ENCODE measurements around the gene XG. TPM values are rescaled to one million over a fixed set of nuclear protein-coding genes. Genes with fewer than 3 reads are reported as not detected.
A peak's percentile ranks its signal among the peaks of the same experiment; 100 is the strongest.
"Not testable (repeated sequence)": the region's sequence is repeated elsewhere in the genome, so short reads cannot be mapped to it uniquely, and the experiment has no call there.

Gene XG
- total RNA-seq, 1 donor from 2014 or later, result 1.2 TPM

GRCh38 chrX:2740672-2741071 lies 11.2 kb upstream of the XG start:
- H3K27me3 Mint-ChIP-seq (ENCODE audit: low read depth), result no peaks in the 10 kb centered on the region
- peaks cover 50% of the 10 kb centered on the region for H3K36me3 Mint-ChIP-seq
- no peaks in the 10 kb centered on the region for H3K9me3 Mint-ChIP-seq
- no peak for DNase-seq (ENCODE audit: low spot score in 2 of 2, unreplicated experiment in 2 of 2)
- no peak overlapping the region for H3K4me3 Mint-ChIP-seq
- H3K27ac Mint-ChIP-seq, result no peak overlapping the region
- TF ChIP-seq CTCF (IDR thresholded peaks at IDR 0.05; ENCODE audit: unreplicated experiment), result no peak
- no peaks in the 10 kb centered on the region for H3K4me1 Mint-ChIP-seq

DNA sequence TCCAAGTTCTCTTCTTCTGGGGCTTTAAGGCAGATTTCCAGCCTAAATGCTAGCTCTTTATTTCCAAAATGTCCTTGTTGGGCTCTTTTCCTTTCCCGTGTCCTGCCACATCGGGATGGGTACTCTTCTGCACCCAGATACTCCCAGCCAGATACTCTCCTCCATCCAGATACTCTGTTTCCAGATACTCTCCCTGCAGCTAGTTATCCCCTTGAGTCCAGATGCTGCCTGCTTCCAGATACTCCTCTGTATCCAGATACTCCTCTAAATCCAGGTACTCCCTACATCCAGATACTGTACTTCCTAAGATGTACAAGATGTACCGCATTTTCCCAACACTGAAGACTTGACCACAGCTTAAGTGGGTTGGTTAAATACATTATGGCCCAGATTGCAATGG lies 10.5 kb upstream of the XG start:
- no peaks in the 10 kb centered on the region for H3K4me1 Mint-ChIP-seq
- H3K27me3 Mint-ChIP-seq (ENCODE audit: low read depth), result no peaks in the 10 kb centered on the region
- peaks cover 45% of the 10 kb centered on the region for H3K36me3 Mint-ChIP-seq
- DNase-seq (ENCODE audit: low spot score in 2 of 2, unreplicated experiment in 2 of 2), result no peak
- H3K4me3 Mint-ChIP-seq, result no peak overlapping the region
- TF ChIP-seq CTCF (IDR thresholded peaks at IDR 0.05; ENCODE audit: unreplicated experiment), result no peak
- no peaks in the 10 kb centered on the region for H3K9me3 Mint-ChIP-seq
- H3K27ac Mint-ChIP-seq, result no peak overlapping the region

- H3K27me3 Mint-ChIP-seq (ENCODE audit: low read depth); DNase-seq (ENCODE audit: low spot score in 2 of 2, unreplicated experiment in 2 of 2); H3K27ac Mint-ChIP-seq; H3K4me3 Mint-ChIP-seq; H3K9me3 Mint-ChIP-seq; H3K4me1 Mint-ChIP-seq: not testable (repeated sequence)
- H3K36me3 Mint-ChIP-seq, result peaks cover 22% of the 10 kb centered on the region
Measured at GRCh38 chrX:2746250-2746649, 5.6 kb upstream of the XG start.

DNA sequence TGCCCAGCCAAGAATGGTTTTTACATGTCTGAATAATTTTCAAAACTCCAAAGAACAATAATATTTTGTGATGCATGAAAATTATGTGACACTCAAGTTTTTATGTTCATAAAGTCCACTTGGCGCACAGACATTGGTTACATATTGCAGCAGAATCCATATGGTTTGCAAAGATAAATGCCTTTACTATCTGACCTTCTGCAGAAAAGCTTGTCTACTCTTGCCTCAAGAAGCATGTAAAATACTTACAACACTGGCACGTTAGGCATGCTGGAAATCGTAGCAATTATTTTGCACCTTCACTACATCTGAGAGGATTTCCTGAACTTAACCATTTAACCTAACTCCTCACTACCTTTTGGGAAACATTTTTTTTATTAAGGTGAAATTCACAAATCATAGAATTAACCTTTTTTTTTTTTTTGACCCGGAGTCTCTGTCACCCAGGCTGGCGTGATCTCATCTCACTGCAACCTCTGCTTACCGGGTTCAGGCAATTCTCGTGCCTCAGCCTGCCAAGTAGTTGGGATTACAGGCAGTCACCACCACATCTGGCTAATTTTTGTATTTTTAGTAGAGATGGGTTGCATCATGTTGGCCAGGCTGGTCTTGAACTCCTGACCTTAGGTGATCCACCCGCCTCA lies 3.5 kb upstream of the XG start:
- Mint-ChIP-seq H3K9me3 (no peaks in the 10 kb centered on the region), H3K4me1 (peaks cover 12% of the 10 kb centered on the region), H3K36me3 (peaks cover 9% of the 10 kb centered on the region), H3K4me3 (no peak overlapping the region), H3K27ac (peak overlapping the region; percentile 61), H3K27me3 (ENCODE audit: low read depth) (no peaks in the 10 kb centered on the region)
- DNase-seq (ENCODE audit: low spot score in 2 of 2, unreplicated experiment in 2 of 2), result no peak
- TF ChIP-seq CTCF (IDR thresholded peaks at IDR 0.05; ENCODE audit: unreplicated experiment), result no peak

GRCh38 chrX:2748815-2749188 lies 3.0 kb upstream of the XG start:
- no peaks in the 10 kb centered on the region for H3K27me3 Mint-ChIP-seq (ENCODE audit: low read depth)
- H3K4me1 Mint-ChIP-seq, result peaks cover 12% of the 10 kb centered on the region
- no peak for TF ChIP-seq CTCF (IDR thresholded peaks at IDR 0.05; ENCODE audit: unreplicated experiment)
- no peak overlapping the region for H3K27ac Mint-ChIP-seq
- H3K4me3 Mint-ChIP-seq, result no peak overlapping the region
- no peak for DNase-seq (ENCODE audit: low spot score in 2 of 2, unreplicated experiment in 2 of 2)
- H3K36me3 Mint-ChIP-seq, result peaks cover 4% of the 10 kb centered on the region
- no peaks in the 10 kb centered on the region for H3K9me3 Mint-ChIP-seq

- DNase-seq (ENCODE audit: low spot score in 2 of 2, unreplicated experiment in 2 of 2), result no peak
- no peak overlapping the region for H3K27ac Mint-ChIP-seq
- no peaks in the 10 kb centered on the region for H3K9me3 Mint-ChIP-seq
- peaks cover 12% of the 10 kb centered on the region for H3K4me1 Mint-ChIP-seq
- no peaks in the 10 kb centered on the region for H3K36me3 Mint-ChIP-seq
- TF ChIP-seq CTCF (IDR thresholded peaks at IDR 0.05; ENCODE audit: unreplicated experiment), result no peak
- H3K27me3 Mint-ChIP-seq (ENCODE audit: low read depth), result no peaks in the 10 kb centered on the region
- H3K4me3 Mint-ChIP-seq, result no peak overlapping the region
Measured at GRCh38 chrX:2751291-2751690, 549 bp upstream of the XG start.

GRCh38 chrX:2752441-2752840 lies 601 bp downstream of the XG start:
- H3K4me3 Mint-ChIP-seq; DNase-seq (ENCODE audit: low spot score in 2 of 2, unreplicated experiment in 2 of 2); H3K36me3 Mint-ChIP-seq; H3K9me3 Mint-ChIP-seq; H3K27me3 Mint-ChIP-seq (ENCODE audit: low read depth): not testable (repeated sequence)
- Mint-ChIP-seq H3K4me1 (peaks cover 14% of the 10 kb centered on the region), H3K27ac (peak overlapping the region; percentile 27)

GRCh38 chrX:2755163-2755715 lies 3.4 kb downstream of the XG start:
- not testable (repeated sequence) for H3K4me1 Mint-ChIP-seq; DNase-seq (ENCODE audit: low spot score in 2 of 2, unreplicated experiment in 2 of 2); H3K9me3 Mint-ChIP-seq; H3K27ac Mint-ChIP-seq; H3K27me3 Mint-ChIP-seq (ENCODE audit: low read depth); H3K36me3 Mint-ChIP-seq; H3K4me3 Mint-ChIP-seq
